Heart right ventricle (tissue), 16 donors: Measurements from ENCODE around the gene SEPTIN2. TPM values are rescaled to one million over a fixed set of nuclear protein-coding genes. Genes with fewer than 3 reads are reported as not detected.

Source experiments
- ATAC-seq, 8 donors: fragments of 200-7000 bp; cut with Tn5 transposase; one replicate each; pipeline ENCODE4 v1.9.1; 2020; ENCODE audit warnings: mild to moderate bottlenecking in 8 of 8, moderate library complexity in 8 of 8, moderate number of reproducible peaks in 1 of 8
- DNase-seq, 2 donors: peaks; one replicate each; pipeline ENCODE4 v3.0.0-alpha.2; 2020
- H3K27ac ChIP-seq, 10 donors: fragments of 200-600 bp; sonication (generic) in 2 of 10; one replicate each; pipeline versions ENCODE4 v1.5.0 to v1.8.0; 2020 to 2022; ENCODE audit warnings: mild to moderate bottlenecking in 3 of 10
- H3K27me3 ChIP-seq, 7 donors: fragments of 200-600 bp; one replicate each; pipeline ENCODE4 v1.8.0; 2021 to 2022; ENCODE audit warnings: mild to moderate bottlenecking in 2 of 7
- H3K36me3 ChIP-seq, 9 donors: fragments of 200-600 bp; sonication (generic) in 1 of 9; one replicate each; pipeline versions ENCODE4 v1.5.0 to v1.8.0; 2020 to 2022; ENCODE audit warnings: mild to moderate bottlenecking in 2 of 9
- H3K4me1 ChIP-seq, 9 donors: fragments of 200-600 bp; sonication (generic) in 1 of 9; one replicate each; pipeline versions ENCODE4 v1.5.0 to v1.8.0; 2020 to 2022; ENCODE audit warnings: mild to moderate bottlenecking in 4 of 9
- H3K4me3 ChIP-seq, 10 donors: fragments of 200-600 bp; sonication (generic) in 2 of 10; one replicate each; pipeline versions ENCODE4 v1.5.0 to v1.8.0; 2020 to 2022; ENCODE audit warnings: mild to moderate bottlenecking in 7 of 10, moderate library complexity in 2 of 10
- H3K9me3 ChIP-seq, 11 donors: fragments of 200-600 bp in 10 of 11; sonication (generic) in 2 of 11; one replicate each; pipeline versions ENCODE4 v1.5.0 to v1.8.0; 2013 to 2022; ENCODE audit warnings: mild to moderate bottlenecking in 2 of 11, control low read depth in 1 of 11, moderate library complexity in 1 of 11
- CTCF ChIP-seq, 9 donors: fragments of 200-600 bp; sonication (generic) in 2 of 9; IDR thresholded peaks; one replicate each; pipeline versions ENCODE4 v1.5.0 to v1.8.0; 2021 to 2022; ENCODE audit warnings: antibody characterized with exemption in 9 of 9, mild to moderate bottlenecking in 5 of 9, moderate library complexity in 1 of 9
- WGBS, 2 donors: extraction: QIAGEN DNeasy Blood & Tissue Kit; methylation state at CpG; one replicate each; pipeline ENCODE4 v1.1.7; 2013; ENCODE audit warnings: inconsistent platforms in 1 of 2; 5-methylcytosine and 5-hydroxymethylcytosine counted together
- intact Hi-C, 10 donors: fragments of 100-400 bp; cut with DNase I; formaldehyde crosslinking; loops; one replicate each; pipeline versions ENCODE4 v1.11.1 to v1.14.2; 2022
- polyA plus RNA-seq, 2 donors: library from polyadenylated mRNA; stranded (reverse); fragments of 200-250 nt; gene quantifications; one replicate each; pipeline ENCODE4 v1.2.3, GENCODE V29; 2013
- total RNA-seq, 10 donors: library from RNA; stranded (reverse); fragmentation: NEBNext Ultra II Directional in 3 of 10; extraction: Animal tissue kit (Norgen Biotek cat#: 25700) in 3 of 10; gene quantifications; one replicate each; pipeline versions ENCODE4 v1.2.1 to v1.2.4, GENCODE V29; 2021 to 2023
- donor health status: Arrhythmogenic right ventricular cardiomyopathy.
- donor health status: ischemic (EF 13 %, LVEDD 7.1; RV severe dilation, severe dysfunction).
- donor health status: healthy with polysubstance abuse.
- donor health status: DM: no; HTN: yes; CAD: no.
- donor health status: DM: no; HTN: no; CAD: no.
- donor health status: ischemic (EF 25% LVEDD 6.9; RV normal size, moderate dysfunction).
- donor health status: ischemic (EF 25% LVEDD 5.7; RV mildly dilated, moderate dysfunction).
- donor health status: healthy.
- donor health status: DM: yes; HTN: yes; CAD: no.
- donor health status: Ischemic cardiomyopathy.
- donor health status: ischemic (EF 35%, LVEDD 5.7; RV mildly dilated, moderate dysfunction).
- donor health status: nonischemic (EF 11% LVEDD 7.7; RV severe dilation, severe dysfunction).
- donor health status: DM: yes; HTN: yes; CAD: no.
- donor health status: PGD.
- donor health status: ischemic (EF 29% LVEDD 5.4; RV normal size, mild dysfunction).
- donor health status: nonischemic (EF 23%, LVEDD 6.1; RV moderate dilation, normal function).

The SEPTIN2 gene
- total and polyA plus RNA-seq, 12 donors, result 100 to 249 (median 188) TPM

DNA sequence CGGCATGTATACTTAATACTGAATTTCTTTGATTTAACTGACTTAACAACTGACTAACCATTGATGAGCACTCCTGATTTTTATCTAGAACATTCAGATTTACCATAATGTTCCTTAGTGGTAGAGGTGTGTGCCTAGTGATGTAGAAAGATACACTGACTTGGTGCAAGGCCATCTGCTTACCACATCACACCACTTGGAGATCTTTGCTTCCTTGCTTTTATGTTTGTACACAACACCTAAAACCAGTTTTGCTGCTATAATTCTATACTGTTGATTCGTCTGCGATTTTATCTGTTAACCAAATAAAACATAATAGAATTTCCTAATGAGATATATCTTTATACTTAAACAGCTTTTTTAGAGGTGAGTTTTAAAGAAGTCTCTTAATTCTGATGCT, 36.5 kb downstream of the SEPTIN2 start:
- DNase-seq (no peak), ATAC-seq (no peak)
- peaks cover 0 to 77% (median 55%) of the 10 kb centered on the region in 9 donors for H3K36me3 ChIP-seq
- H3K4me3 ChIP-seq, result no peak overlapping the region
- no peaks in the 10 kb centered on the region for H3K9me3 ChIP-seq
- H3K4me1 ChIP-seq, result peaks cover 0 to 17% (median 9%) of the 10 kb centered on the region in 9 donors
- 93 to 96% methylated on average over 3 of the region's 3 CpGs for WGBS, 2 donors
- no peaks in the 10 kb centered on the region for H3K27me3 ChIP-seq
- H3K27ac ChIP-seq, result no peak overlapping the region
- intact Hi-C loops, result loop anchor here in 5 of 10 donors (5.0 to 10.0 kb wide), 3 partner anchors 35 to 263 kb away; partner anchors contain the start of genes HDLBP (in 4 of the 5) and SEPTIN2 (in 4 of the 5)
- TF ChIP-seq CTCF (IDR thresholded peaks at IDR 0.05), result no peak

GRCh38 chr2:241354668-241355658, 39.2 kb downstream of the SEPTIN2 start:
- ATAC-seq, result peak; percentile 10 to 78 (median 52)
- peak; percentile 84 to 89 for DNase-seq
- Histone ChIP-seq H3K36me3 (peaks cover 0 to 49% (median 35%) of the 10 kb centered on the region in 9 donors), H3K4me1 (peaks cover 2 to 38% (median 20%) of the 10 kb centered on the region in 9 donors), H3K4me3 (peak overlapping the region in 7 of 10 donors; percentile 16 to 48 (median 42)), H3K27me3 (no peaks in the 10 kb centered on the region), H3K9me3 (no peaks in the 10 kb centered on the region), H3K27ac (peak overlapping the region in 9 of 10 donors; percentile 35 to 68 (median 61))
- TF ChIP-seq CTCF (IDR thresholded peaks at IDR 0.05), result no peak
- WGBS, 2 donors, result 23 to 29% methylated on average over 23 to 40 of the region's 40 CpGs
- intact Hi-C loops, result loop anchor here in 6 of 10 donors (1.0 to 10.0 kb wide), 4 partner anchors 34 to 260 kb away; partner anchors contain the start of genes HDLBP (in 4 of the 6) and SEPTIN2 (in 4 of the 6)

GRCh38 chr2:241355983-241356870, 40.5 kb downstream of the SEPTIN2 start, which contains the start of gene FARP2:
Gene FARP2 (plus strand): TSS chr2:241356285. CDS start chr2:241373108, 16,823 bp downstream.
- intact Hi-C loops, result loop anchor here in 1 of 10 donors (10.0 kb wide), 1 partner anchor 259 kb away; no protein-coding TSS in a partner anchor
- peak; percentile 92 to 97 (median 94) for ATAC-seq

More at GRCh38 chr2:241355983-241356870, 40.5 kb downstream of the SEPTIN2 start, which contains the start of gene FARP2:
- peak; percentile 99 to 100 for DNase-seq
- Histone ChIP-seq H3K9me3 (no peaks in the 10 kb centered on the region), H3K4me1 (peaks cover 2 to 38% (median 20%) of the 10 kb centered on the region in 9 donors), H3K4me3 (peak within 1 kb of the TSS; percentile 73 to 95 (median 86)), H3K36me3 (peaks cover 0 to 37% (median 25%) of the 10 kb centered on the region in 9 donors), H3K27ac (peak within 1 kb of the TSS; percentile 67 to 92 (median 90)), H3K27me3 (no peaks in the 10 kb centered on the region)
- 0 to 1% methylated on average over 99 to 101 of the region's 101 CpGs for WGBS, 2 donors
- peak in 3 of 9 donors; percentile 4 to 20 (median 18) for TF ChIP-seq CTCF (IDR thresholded peaks at IDR 0.05)
